Measurements from ENCODE around the gene APOL5.

DNA sequence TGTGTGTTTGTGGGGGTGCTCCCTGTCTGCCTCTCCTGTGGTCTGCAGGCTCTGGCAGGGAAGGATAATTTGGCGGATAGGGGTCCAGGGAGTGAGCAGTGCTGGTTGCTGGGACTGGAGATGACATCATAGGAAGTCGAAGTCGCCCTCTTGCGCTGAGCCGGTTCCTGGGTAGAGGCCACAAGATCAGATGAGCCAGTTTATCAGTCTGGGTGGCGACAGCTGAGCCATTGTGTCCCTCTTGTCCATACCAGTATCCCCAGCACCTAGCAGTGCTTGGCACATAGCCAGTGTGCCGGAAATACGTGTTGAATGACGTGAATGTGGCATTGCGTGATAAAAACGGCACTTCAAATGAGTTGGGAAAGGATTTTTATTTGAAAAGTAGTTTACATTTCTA, 9.8 kb downstream of the APOL5 start:
- TF ChIP-seq CTCF (IDR thresholded peaks at IDR 0.05) (no peak), POLR2AphosphoS5 (IDR thresholded peaks at IDR 0.05) (no peak), POLR2A (IDR thresholded peaks at IDR 0.05) (no peak), EP300 (IDR thresholded peaks at IDR 0.05) (no peak)
